Measurements from ENCODE around the gene RUBCN.

DNA sequence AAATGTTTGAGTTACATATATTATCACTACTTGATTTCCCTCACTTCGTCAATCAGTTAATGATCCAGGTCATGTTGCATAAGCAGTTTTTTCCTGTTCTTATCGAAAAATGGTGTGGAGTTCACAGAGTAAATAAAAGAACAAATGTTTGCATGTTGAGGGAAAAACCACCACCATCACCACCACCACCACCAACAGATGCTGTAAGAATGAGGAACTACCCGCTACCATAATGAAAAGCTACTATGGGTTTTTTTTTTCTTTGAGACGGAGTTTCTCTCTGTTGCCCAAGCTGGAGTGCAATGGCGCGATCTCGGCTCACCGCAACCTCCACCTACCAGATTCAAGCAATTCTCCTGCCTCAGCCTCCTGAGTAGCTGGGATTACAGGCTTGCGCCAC, 27.6 kb downstream of the RUBCN start:
- TF ChIP-seq, protein P1, sequence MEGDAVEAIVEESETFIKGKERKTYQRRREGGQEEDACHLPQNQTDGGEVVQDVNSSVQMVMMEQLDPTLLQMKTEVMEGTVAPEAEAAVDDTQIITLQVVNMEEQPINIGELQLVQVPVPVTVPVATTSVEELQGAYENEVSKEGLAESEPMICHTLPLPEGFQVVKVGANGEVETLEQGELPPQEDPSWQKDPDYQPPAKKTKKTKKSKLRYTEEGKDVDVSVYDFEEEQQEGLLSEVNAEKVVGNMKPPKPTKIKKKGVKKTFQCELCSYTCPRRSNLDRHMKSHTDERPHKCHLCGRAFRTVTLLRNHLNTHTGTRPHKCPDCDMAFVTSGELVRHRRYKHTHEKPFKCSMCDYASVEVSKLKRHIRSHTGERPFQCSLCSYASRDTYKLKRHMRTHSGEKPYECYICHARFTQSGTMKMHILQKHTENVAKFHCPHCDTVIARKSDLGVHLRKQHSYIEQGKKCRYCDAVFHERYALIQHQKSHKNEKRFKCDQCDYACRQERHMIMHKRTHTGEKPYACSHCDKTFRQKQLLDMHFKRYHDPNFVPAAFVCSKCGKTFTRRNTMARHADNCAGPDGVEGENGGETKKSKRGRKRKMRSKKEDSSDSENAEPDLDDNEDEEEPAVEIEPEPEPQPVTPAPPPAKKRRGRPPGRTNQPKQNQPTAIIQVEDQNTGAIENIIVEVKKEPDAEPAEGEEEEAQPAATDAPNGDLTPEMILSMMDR (IDR thresholded peaks at IDR 0.05), result no peak
- TF ChIP-seq POLR2AphosphoS5 (IDR thresholded peaks at IDR 0.05), result no peak
